GM19025 (cell line): Measurements from ENCODE around the gene PRM3.
A peak's percentile ranks its signal among the peaks of the same experiment; 100 is the strongest.

Source experiments
- ATAC-seq: cut with Tn5 transposase; IDR thresholded peaks from one replicate; pipeline ENCODE4 v1.9.1; 2021; ENCODE audit warnings: mild to moderate bottlenecking, low read depth, moderate library complexity; ENCODE audit not compliant: unreplicated experiment

The PRM3 gene

DNA sequence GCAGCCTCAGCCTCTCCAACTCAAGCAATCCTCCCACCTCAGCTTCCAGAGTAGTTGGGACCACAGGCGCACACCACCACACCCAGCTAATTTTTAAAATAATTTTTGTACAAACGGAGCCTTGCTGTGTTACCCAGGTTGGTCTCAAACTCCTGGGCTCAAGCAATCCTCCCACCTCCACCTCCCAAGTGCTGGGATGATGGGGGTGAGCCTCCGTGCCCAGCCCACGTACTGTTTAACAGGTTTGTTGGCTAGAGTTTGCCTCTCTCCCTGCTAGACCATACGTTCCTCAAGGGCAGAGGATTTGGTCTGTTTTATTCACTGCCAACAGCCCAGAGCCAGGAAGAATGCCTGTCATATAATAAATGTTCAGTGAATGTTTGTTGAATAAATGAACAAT lies 44.0 kb downstream of the PRM3 start:
- no peak for ATAC-seq

DNA sequence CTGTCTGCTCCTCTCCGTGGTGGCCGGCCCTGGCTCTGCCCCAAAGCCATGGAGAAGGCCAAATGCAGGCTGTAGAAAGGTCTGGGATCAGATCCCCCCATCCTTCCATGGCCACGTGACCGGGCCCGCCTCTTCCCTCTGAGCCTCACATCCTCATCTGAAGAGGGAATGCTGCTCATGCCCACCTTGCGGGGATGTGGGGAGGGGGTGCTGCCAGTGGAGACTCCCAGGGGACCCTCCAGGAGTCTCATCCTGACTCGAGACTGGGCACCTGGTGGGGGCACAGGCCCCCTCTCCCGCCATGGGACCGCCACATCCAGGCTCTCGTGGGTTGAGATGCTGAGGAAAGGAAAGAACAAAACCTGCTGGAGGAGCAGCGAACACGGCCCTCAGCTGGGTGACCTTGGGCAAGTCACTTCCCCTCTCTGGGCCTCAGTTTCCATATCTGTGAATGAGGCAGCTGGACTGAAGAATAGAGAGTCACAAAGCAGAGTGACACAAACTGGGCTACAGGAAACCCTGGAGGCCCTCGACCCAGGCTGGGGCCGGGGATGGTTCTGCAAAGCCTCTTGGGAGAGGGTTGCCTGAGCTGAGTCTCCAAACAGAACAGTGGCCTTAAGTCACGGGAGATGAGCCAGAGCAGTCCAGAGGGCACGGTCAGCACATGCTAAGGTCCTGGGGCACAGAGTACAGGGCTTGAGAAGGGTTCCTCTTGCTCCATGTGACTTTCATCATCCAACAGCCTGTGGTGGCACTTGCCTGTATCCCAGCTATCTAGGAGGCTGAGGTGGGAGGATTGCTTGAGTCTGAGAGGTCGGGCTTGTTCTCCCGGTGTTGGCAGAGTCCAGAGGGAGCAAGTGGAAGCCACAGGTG lies 47.5 kb downstream of the PRM3 start:
- no peak for ATAC-seq

GRCh38 chr16:11224894-11225676 lies 48.3 kb downstream of the PRM3 start:
- ATAC-seq: peak; percentile 76

GRCh38 chr16:11224096-11224893 lies 49.1 kb downstream of the PRM3 start:
- ATAC-seq: peak; percentile 53
